Mesothelial cell of epicardium (in vitro differentiated cells): ENCODE data around the gene CCL21. TPM values are rescaled to one million over a fixed set of nuclear protein-coding genes. Genes with fewer than 3 reads are reported as not detected.
"Not testable (repeated sequence)": the region's sequence is repeated elsewhere in the genome, so short reads cannot be mapped to it uniquely, and the experiment has no call there.

Experiments used
- DNase-seq, 2 experiments: peaks; one replicate each; pipeline ENCODE4 v3.0.0; 2021; ENCODE audit warnings: low spot score in 2 of 2; ENCODE audit not compliant: unreplicated experiment in 2 of 2
- H3K27ac Mint-ChIP-seq: 2 replicates; pipeline ENCODE4 v1.8.0; 2021; ENCODE audit warnings: mixed read lengths
- H3K27me3 Mint-ChIP-seq: 2 replicates; pipeline ENCODE4 v1.8.0; 2021; ENCODE audit warnings: low read depth, mixed read lengths
- H3K36me3 Mint-ChIP-seq: 2 replicates; pipeline ENCODE4 v1.8.0; 2021; ENCODE audit warnings: mixed read lengths
- H3K4me1 Mint-ChIP-seq: 2 replicates; pipeline ENCODE4 v1.8.0; 2021; ENCODE audit warnings: mixed read lengths
- H3K4me3 Mint-ChIP-seq: 2 replicates; pipeline ENCODE4 v1.8.0; 2021; ENCODE audit warnings: mild to moderate bottlenecking, moderate library complexity, mixed read lengths
- H3K9me3 Mint-ChIP-seq: 2 replicates; pipeline ENCODE4 v1.8.0; 2021; ENCODE audit warnings: mixed read lengths
- CTCF ChIP-seq: fragments of 200-600 bp; sonication (generic); IDR thresholded peaks from one replicate; pipeline ENCODE4 v1.5.0; 2021; ENCODE audit warnings: antibody characterized with exemption; ENCODE audit not compliant: unreplicated experiment
- total RNA-seq: library from RNA; stranded (reverse); gene quantifications from 3 replicates; pipeline ENCODE4 v1.2.1, GENCODE V29; 2021

CCL21 gene
- total RNA-seq: not detected in 3 replicates

DNA sequence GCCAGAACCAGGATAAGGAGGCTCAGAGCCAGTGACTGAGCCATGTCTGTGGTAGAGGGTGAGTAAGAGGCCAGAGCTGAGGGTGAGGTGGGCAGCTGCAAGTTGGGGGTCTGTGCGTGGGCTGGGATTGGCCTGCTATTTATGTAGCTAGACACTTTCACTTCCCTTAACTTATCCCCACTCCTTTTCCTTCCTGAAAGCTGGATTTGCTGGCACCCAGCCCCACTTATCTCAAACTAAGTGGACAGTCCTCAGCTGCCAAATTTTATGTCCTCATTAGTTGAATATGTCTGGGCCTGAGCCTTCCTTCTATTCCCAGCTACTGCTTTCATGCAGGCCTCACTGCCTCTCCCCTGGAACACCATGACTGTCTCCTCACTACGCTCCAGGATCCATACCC, at the start of gene CCL21:
CCL21 (minus strand) TSS at position 114 of the 400 bp plus-strand sequence; CDS start at position 44, 70 bp downstream.
- Mint-ChIP-seq H3K4me3 (no peak within 1 kb of the TSS), H3K27ac (no peak within 1 kb of the TSS), H3K27me3 (peaks cover 34% of the 10 kb centered on the region), H3K36me3 (peaks cover 4% of the 10 kb centered on the region), H3K4me1 (peaks cover 28% of the 10 kb centered on the region), H3K9me3 (peaks cover 16% of the 10 kb centered on the region)
- TF ChIP-seq CTCF: no peak
- no peak for DNase-seq

DNA sequence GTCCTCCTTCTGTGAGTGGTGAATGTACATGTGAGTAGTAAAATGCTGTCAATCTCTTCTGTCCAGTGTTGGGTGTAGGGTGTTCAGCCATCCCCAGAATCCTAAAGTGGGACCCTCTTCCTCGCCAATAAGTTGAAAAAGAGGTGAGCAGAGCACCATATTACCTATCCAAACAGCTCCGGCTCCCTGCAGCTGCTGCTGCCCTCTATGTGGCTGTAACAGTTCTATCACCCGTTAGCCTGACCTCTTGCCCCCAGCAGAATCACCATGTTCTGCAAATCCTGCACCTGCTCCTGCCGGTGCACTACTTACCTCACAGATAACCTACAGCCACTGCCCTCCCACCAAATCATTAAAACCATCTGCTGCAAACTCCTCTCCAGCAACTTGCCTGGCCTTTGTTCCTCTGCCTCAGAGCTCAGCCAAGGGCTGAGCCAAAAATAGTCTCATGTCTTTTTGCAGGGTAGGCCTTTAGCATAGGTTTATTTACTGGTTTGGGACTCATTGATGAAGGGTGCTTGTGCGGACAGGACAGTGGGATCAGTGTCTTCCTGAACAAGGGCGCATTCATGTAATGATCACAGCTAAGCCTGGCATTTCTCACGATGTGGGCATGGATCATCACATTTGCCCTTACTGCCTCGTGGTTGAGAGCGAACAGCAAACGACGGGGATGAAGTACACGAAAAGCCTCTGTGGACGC, 49.6 kb upstream of the CCL21 start:
- TF ChIP-seq CTCF: no peak
- no peak for DNase-seq
- Mint-ChIP-seq H3K36me3 (no peaks in the 10 kb centered on the region), H3K27ac (no peak overlapping the region), H3K4me3 (no peak overlapping the region), H3K9me3 (peaks cover 3% of the 10 kb centered on the region), H3K4me1 (no peaks in the 10 kb centered on the region), H3K27me3 (peaks cover 57% of the 10 kb centered on the region)

DNA sequence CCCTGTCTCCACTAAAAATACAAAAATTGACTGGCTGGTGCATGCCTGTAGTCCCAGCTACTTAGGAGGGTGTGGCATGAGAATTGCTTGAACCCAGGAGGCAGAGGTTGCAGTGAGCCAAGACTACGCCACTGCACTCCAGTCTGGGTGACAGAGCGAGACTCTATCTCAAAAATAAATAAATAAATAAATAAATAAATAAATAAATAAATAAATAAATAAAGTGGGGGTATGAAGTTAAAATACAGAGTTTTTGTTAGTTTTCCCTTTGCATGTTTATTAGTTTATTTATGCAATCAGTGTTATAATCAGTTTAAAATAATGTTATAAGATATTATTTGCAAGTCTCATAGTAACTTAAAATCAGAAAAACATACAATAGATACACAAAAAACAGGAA, 40.4 kb upstream of the CCL21 start:
- H3K4me1 Mint-ChIP-seq, H3K4me3 Mint-ChIP-seq, H3K27ac Mint-ChIP-seq, DNase-seq, H3K36me3 Mint-ChIP-seq: not testable (repeated sequence)
- H3K27me3 Mint-ChIP-seq: peaks cover 71% of the 10 kb centered on the region
- peaks cover 17% of the 10 kb centered on the region for H3K9me3 Mint-ChIP-seq

DNA sequence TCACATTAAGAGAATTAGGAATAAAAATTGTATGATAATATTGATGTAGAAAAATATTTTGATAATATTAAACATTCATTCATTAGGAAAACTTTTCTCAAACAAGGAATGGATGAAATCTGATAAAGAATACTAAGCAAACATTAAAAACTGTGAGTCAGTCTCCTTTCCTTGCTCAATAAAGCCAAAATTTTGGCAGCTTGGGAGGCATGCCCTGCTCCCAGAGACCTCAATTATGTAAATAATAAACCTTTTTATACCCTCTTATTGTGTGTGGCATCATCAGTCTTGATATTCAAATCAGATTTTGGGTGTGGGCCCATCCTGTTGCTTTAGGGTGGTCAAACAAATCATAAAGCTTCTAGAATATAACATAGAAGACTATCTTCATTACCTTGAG, 36.6 kb upstream of the CCL21 start:
- no peak for DNase-seq
- Mint-ChIP-seq H3K4me3 (no peak overlapping the region), H3K4me1 (no peaks in the 10 kb centered on the region), H3K36me3 (no peaks in the 10 kb centered on the region), H3K27me3 (peaks cover 39% of the 10 kb centered on the region), H3K9me3 (peaks cover 7% of the 10 kb centered on the region), H3K27ac (no peak overlapping the region)
- no peak for TF ChIP-seq CTCF

GRCh38 chr9:34744295-34745221, 34.6 kb upstream of the CCL21 start:
- Mint-ChIP-seq H3K27me3 (peaks cover 22% of the 10 kb centered on the region), H3K27ac (no peak overlapping the region), H3K4me1 (no peaks in the 10 kb centered on the region), H3K4me3 (no peak overlapping the region), H3K9me3 (peaks cover 7% of the 10 kb centered on the region), H3K36me3 (no peaks in the 10 kb centered on the region)
- DNase-seq: no peak
- no peak for TF ChIP-seq CTCF

DNA sequence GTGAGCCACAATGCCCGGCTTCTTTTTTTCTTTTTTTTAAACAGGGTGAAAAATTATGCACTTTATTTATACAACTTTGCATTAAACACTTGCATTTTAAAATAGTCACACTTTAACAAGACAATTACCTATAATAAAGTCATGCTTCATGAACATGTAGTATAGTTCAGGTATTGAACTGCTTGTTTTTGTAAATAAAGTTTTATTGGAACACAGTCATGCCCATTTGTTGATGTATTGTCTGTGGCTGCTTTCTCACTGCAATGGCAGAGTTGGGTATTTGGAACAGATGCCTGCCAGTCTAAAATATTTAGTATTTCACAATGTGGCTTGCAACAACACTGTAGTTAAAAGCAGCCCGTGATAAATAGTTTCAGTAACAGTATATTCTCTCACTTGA, 32.8 kb upstream of the CCL21 start:
- Mint-ChIP-seq H3K27me3 (peaks cover 14% of the 10 kb centered on the region), H3K36me3 (no peaks in the 10 kb centered on the region), H3K4me3 (no peak overlapping the region), H3K4me1 (no peaks in the 10 kb centered on the region), H3K9me3 (peaks cover 6% of the 10 kb centered on the region), H3K27ac (no peak overlapping the region)
- no peak for TF ChIP-seq CTCF
- no peak for DNase-seq
